ENCODE results near the gene GATB. TPM values are rescaled to one million over a fixed set of nuclear protein-coding genes. Genes with fewer than 3 reads are reported as not detected.

The GATB gene, protein sequence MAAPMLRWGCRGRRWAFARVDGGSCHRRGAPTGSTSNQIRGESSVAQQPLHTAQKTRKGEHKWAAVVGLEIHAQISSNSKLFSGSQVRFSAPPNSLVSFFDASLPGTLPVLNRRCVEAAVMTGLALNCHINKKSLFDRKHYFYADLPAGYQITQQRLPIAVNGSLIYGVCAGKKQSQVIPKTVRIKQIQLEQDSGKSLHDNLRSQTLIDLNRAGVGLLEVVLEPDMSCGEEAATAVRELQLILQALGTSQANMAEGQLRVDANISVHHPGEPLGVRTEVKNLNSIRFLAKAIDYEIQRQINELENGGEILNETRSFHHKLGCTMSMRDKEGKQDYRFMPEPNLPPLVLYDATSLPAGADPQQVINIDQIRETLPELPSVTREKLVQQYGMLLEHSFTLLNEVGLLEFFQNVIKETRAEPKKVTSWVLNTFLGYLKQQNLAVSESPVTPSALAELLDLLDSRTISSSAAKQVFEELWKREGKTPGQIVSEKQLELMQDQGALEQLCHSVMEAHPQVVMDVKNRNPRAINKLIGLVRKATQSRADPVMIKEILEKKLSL
- polyA plus RNA-seq (2013), result 22.0 TPM

DNA sequence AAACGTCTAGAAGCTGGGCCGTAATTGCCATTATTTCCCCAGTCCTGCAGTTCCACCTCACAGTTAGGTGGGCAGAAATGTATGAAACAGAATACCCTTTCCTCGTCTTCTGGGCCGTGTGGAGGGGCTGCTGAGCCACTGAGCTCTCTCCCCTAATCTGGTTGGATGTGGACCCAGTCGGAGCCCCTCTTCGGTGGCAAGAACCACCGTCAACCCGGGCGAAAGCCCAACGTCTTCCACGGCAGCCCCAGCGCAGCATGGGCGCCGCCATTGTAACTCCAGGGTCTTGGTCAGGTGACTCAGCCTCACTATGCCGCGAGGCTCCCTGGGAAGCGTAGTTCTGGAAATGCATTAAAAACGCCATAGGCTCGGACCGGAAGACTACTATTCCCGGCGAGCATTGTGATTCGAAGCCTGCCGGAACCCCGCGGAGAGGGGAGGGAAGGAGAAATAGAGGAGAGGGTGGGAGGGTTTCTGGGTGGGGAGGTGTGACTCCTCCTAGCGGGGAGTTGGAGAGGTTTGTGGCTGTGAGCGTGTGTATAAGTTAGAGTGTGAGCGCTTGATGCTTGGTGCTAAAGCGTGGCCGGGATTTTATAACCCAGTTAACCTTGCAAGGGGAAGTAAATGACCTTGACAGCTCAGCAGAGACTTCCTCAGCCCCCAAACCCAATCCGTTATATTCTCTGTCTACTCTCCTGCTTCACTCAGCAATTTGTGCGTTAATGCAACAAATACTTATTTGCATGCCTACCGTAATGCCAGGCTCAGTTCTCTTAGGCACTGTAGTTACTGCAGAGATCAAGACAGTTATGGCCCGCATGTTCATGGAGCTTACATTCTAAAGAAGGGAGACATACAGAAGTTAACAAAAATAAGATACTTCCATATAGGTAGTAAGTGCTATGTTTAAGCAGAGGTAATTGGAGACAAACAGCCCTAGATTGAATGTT, at the start of gene GATB:
Gene GATB (minus strand): TSS at position 296 of the 950 bp plus-strand sequence. CDS start 25 bp downstream, at position 271.
- peaks cover 6 to 13% (median 10%) of the 10 kb centered on the region in 4 experiments for H3K4me1 ChIP-seq (ENCODE audit: control extremely low read depth in 1 of 4, control insufficient read depth in 4 of 4, insufficient read depth in 4 of 4, low read length in 3 of 4)
- ChIA-PET POLR2A (no interaction called here), CTCF (interaction anchor here (0.6 to 1.4 kb wide), 2 partner anchors 16 to 643 kb away, joined by 3 read pairs; no protein-coding TSS in a partner anchor)
- no peaks in the 10 kb centered on the region for H3K9me3 ChIP-seq (ENCODE audit: control extremely low read depth in 1 of 5, control insufficient read depth in 4 of 5, insufficient read depth in 2 of 5, low read depth in 1 of 5, low read length in 4 of 5)
- peaks cover 0 to 6% (median 0%) of the 10 kb centered on the region in 5 experiments for H3K27me3 ChIP-seq (replicated peaks in 2 of 5; ENCODE audit: control insufficient read depth in 4 of 5, insufficient read depth in 5 of 5, low read length in 4 of 5)
- peak within 1 kb of the TSS; percentile 77 to 90 for H3K27ac ChIP-seq (ENCODE audit: insufficient read depth in 1 of 2, low read depth in 1 of 2, low read length in 2 of 2, poor library complexity in 1 of 2, severe bottlenecking in 2 of 2)
- 5% methylated on average over 30 of the region's 35 CpGs for WGBS (ENCODE audit: insufficient coverage)
- DNase-seq, result peak; percentile 97 to 99 (median 98)
- peak within 1 kb of the TSS; percentile 87 to 99 (median 95) for H3K4me3 ChIP-seq (ENCODE audit: control insufficient read depth in 1 of 7, extremely low read depth in 1 of 7, insufficient read depth in 4 of 7, low read depth in 2 of 7, low read length in 6 of 7)
- H3K36me3 ChIP-seq (ENCODE audit: control insufficient read depth in 4 of 4, insufficient read depth in 4 of 4, low read length in 3 of 4), result peaks cover under 1 to 14% (median 5%) of the 10 kb centered on the region in 4 experiments

- CTCF ChIA-PET, result no interaction called here
- Histone ChIP-seq H3K9me3 (ENCODE audit: control extremely low read depth in 1 of 5, control insufficient read depth in 4 of 5, insufficient read depth in 2 of 5, low read depth in 1 of 5, low read length in 4 of 5) (no peaks in the 10 kb centered on the region), H3K36me3 (ENCODE audit: control insufficient read depth in 4 of 4, insufficient read depth in 4 of 4, low read length in 3 of 4) (no peaks in the 10 kb centered on the region), H3K4me3 (ENCODE audit: control insufficient read depth in 1 of 7, extremely low read depth in 1 of 7, insufficient read depth in 4 of 7, low read depth in 2 of 7, low read length in 6 of 7) (no peak overlapping the region), H3K4me1 (ENCODE audit: control extremely low read depth in 1 of 4, control insufficient read depth in 4 of 4, insufficient read depth in 4 of 4, low read length in 3 of 4) (no peaks in the 10 kb centered on the region), H3K27ac (ENCODE audit: insufficient read depth in 1 of 2, low read depth in 1 of 2, low read length in 2 of 2, poor library complexity in 1 of 2, severe bottlenecking in 2 of 2) (no peak overlapping the region), H3K27me3 (replicated peaks in 2 of 5; ENCODE audit: control insufficient read depth in 4 of 5, insufficient read depth in 5 of 5, low read length in 4 of 5) (peaks cover 0 to 6% (median 0%) of the 10 kb centered on the region in 5 experiments)
- POLR2A ChIA-PET, result no interaction called here
- no peak for DNase-seq
- 92% methylated on average over 3 of the region's 4 CpGs for WGBS (ENCODE audit: insufficient coverage)
Observed at GRCh38 chr4:151810476-151810875, 49.7 kb upstream of the GATB start.

DNA sequence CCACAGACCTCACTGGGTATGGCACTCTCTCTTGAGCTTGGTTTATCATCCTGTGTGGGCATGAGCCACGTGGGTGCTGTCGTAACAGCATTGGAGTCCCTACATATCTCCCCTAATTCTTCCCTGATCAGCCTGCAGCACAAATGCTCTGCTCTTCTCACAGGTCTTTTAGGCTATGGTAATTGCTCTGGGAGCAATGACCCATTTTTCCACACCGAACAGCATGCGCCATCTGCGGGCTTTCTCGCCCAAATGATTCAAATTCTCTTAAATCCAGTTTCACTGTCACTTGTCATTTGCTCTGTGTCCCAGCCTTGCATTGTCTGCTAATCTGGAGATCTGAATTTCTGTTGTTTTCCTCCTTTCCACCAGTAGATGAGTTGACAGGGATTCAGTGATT, 48.9 kb upstream of the GATB start:
- ChIA-PET POLR2A (no interaction called here), CTCF (no interaction called here)

DNA sequence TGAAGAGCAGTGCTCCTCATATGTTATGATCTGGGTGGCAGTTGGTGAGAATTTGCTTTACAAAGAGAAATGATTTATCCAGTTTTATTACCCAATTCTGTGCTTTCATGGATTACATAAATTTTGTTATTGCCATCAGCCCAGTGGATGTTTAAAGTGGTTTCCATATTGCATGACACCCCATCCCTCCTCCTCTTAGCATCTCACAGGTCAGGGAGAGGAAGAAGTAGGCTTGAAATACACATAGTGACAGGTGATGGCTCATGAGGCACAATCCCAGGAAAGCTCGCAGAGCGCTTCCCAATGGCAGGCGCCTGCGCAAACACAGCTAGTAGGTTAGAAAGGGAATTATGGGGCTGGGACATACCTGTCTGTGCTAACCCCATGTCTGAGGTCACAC, 47.7 kb upstream of the GATB start:
- POLR2A ChIA-PET, result no interaction called here
- CTCF ChIA-PET, result no interaction called here

More for the DNA sequence above, 48.9 kb upstream of the GATB start:
- Histone ChIP-seq H3K27me3 (replicated peaks in 2 of 5; ENCODE audit: control insufficient read depth in 4 of 5, insufficient read depth in 5 of 5, low read length in 4 of 5) (peaks cover 0 to 6% (median 0%) of the 10 kb centered on the region in 5 experiments), H3K4me3 (ENCODE audit: control insufficient read depth in 1 of 7, extremely low read depth in 1 of 7, insufficient read depth in 4 of 7, low read depth in 2 of 7, low read length in 6 of 7) (no peak overlapping the region), H3K9me3 (ENCODE audit: control extremely low read depth in 1 of 5, control insufficient read depth in 4 of 5, insufficient read depth in 2 of 5, low read depth in 1 of 5, low read length in 4 of 5) (no peaks in the 10 kb centered on the region), H3K27ac (ENCODE audit: insufficient read depth in 1 of 2, low read depth in 1 of 2, low read length in 2 of 2, poor library complexity in 1 of 2, severe bottlenecking in 2 of 2) (no peak overlapping the region), H3K4me1 (ENCODE audit: control extremely low read depth in 1 of 4, control insufficient read depth in 4 of 4, insufficient read depth in 4 of 4, low read length in 3 of 4) (no peaks in the 10 kb centered on the region), H3K36me3 (ENCODE audit: control insufficient read depth in 4 of 4, insufficient read depth in 4 of 4, low read length in 3 of 4) (no peaks in the 10 kb centered on the region)
- no peak for DNase-seq
- WGBS (ENCODE audit: insufficient coverage), result 100% methylated on average over 6 of the region's 6 CpGs

GRCh38 chr4:151808120-151808529, 47.3 kb upstream of the GATB start:
- peaks cover 0 to 6% (median 0%) of the 10 kb centered on the region in 5 experiments for H3K27me3 ChIP-seq (replicated peaks in 2 of 5; ENCODE audit: control insufficient read depth in 4 of 5, insufficient read depth in 5 of 5, low read length in 4 of 5)
- H3K4me1 ChIP-seq (ENCODE audit: control extremely low read depth in 1 of 4, control insufficient read depth in 4 of 4, insufficient read depth in 4 of 4, low read length in 3 of 4), result no peaks in the 10 kb centered on the region
- CTCF ChIA-PET, result no interaction called here
- H3K36me3 ChIP-seq (ENCODE audit: control insufficient read depth in 4 of 4, insufficient read depth in 4 of 4, low read length in 3 of 4), result no peaks in the 10 kb centered on the region
- no peak overlapping the region for H3K27ac ChIP-seq (ENCODE audit: insufficient read depth in 1 of 2, low read depth in 1 of 2, low read length in 2 of 2, poor library complexity in 1 of 2, severe bottlenecking in 2 of 2)
- DNase-seq, result no peak
- POLR2A ChIA-PET, result no interaction called here
- no peaks in the 10 kb centered on the region for H3K9me3 ChIP-seq (ENCODE audit: control extremely low read depth in 1 of 5, control insufficient read depth in 4 of 5, insufficient read depth in 2 of 5, low read depth in 1 of 5, low read length in 4 of 5)
- H3K4me3 ChIP-seq (ENCODE audit: control insufficient read depth in 1 of 7, extremely low read depth in 1 of 7, insufficient read depth in 4 of 7, low read depth in 2 of 7, low read length in 6 of 7), result no peak overlapping the region
- 94% methylated on average over 5 of the region's 9 CpGs for WGBS (ENCODE audit: insufficient coverage)

More for the DNA sequence above, 47.7 kb upstream of the GATB start:
- no peak for DNase-seq
- peaks cover 0 to 6% (median 0%) of the 10 kb centered on the region in 5 experiments for H3K27me3 ChIP-seq (replicated peaks in 2 of 5; ENCODE audit: control insufficient read depth in 4 of 5, insufficient read depth in 5 of 5, low read length in 4 of 5)
- no peaks in the 10 kb centered on the region for H3K36me3 ChIP-seq (ENCODE audit: control insufficient read depth in 4 of 4, insufficient read depth in 4 of 4, low read length in 3 of 4)
- no peak overlapping the region for H3K4me3 ChIP-seq (ENCODE audit: control insufficient read depth in 1 of 7, extremely low read depth in 1 of 7, insufficient read depth in 4 of 7, low read depth in 2 of 7, low read length in 6 of 7)
- no peaks in the 10 kb centered on the region for H3K9me3 ChIP-seq (ENCODE audit: control extremely low read depth in 1 of 5, control insufficient read depth in 4 of 5, insufficient read depth in 2 of 5, low read depth in 1 of 5, low read length in 4 of 5)
- H3K4me1 ChIP-seq (ENCODE audit: control extremely low read depth in 1 of 4, control insufficient read depth in 4 of 4, insufficient read depth in 4 of 4, low read length in 3 of 4), result no peaks in the 10 kb centered on the region
- WGBS (ENCODE audit: insufficient coverage), result 100% methylated on average over 4 of the region's 4 CpGs
- H3K27ac ChIP-seq (ENCODE audit: insufficient read depth in 1 of 2, low read depth in 1 of 2, low read length in 2 of 2, poor library complexity in 1 of 2, severe bottlenecking in 2 of 2), result no peak overlapping the region

GRCh38 chr4:151807220-151807619, 46.4 kb upstream of the GATB start:
- no peak overlapping the region for H3K4me3 ChIP-seq (ENCODE audit: control insufficient read depth in 1 of 7, extremely low read depth in 1 of 7, insufficient read depth in 4 of 7, low read depth in 2 of 7, low read length in 6 of 7)
- 77% methylated on average over 6 of the region's 7 CpGs for WGBS (ENCODE audit: insufficient coverage)
- no peaks in the 10 kb centered on the region for H3K4me1 ChIP-seq (ENCODE audit: control extremely low read depth in 1 of 4, control insufficient read depth in 4 of 4, insufficient read depth in 4 of 4, low read length in 3 of 4)
- no peak overlapping the region for H3K27ac ChIP-seq (ENCODE audit: insufficient read depth in 1 of 2, low read depth in 1 of 2, low read length in 2 of 2, poor library complexity in 1 of 2, severe bottlenecking in 2 of 2)
- peaks cover 0 to 6% (median 0%) of the 10 kb centered on the region in 5 experiments for H3K27me3 ChIP-seq (replicated peaks in 2 of 5; ENCODE audit: control insufficient read depth in 4 of 5, insufficient read depth in 5 of 5, low read length in 4 of 5)
- no peaks in the 10 kb centered on the region for H3K36me3 ChIP-seq (ENCODE audit: control insufficient read depth in 4 of 4, insufficient read depth in 4 of 4, low read length in 3 of 4)
- ChIA-PET POLR2A (no interaction called here), CTCF (no interaction called here)
- DNase-seq, result no peak
- no peaks in the 10 kb centered on the region for H3K9me3 ChIP-seq (ENCODE audit: control extremely low read depth in 1 of 5, control insufficient read depth in 4 of 5, insufficient read depth in 2 of 5, low read depth in 1 of 5, low read length in 4 of 5)
